Gastroesophageal sphincter (tissue), 4 donors: ENCODE data around the gene NEUROG1. TPM values are rescaled to one million over a fixed set of nuclear protein-coding genes. Genes with fewer than 3 reads are reported as not detected.

Experiments
- ATAC-seq: fragments of 150-250 bp; one replicate; pipeline ENCODE4 v1.9.1; 2016; ENCODE audit warnings: mild to moderate bottlenecking, moderate library complexity
- H3K27ac ChIP-seq, 4 donors: fragments of 200-600 bp; sonication (generic) in 3 of 4; 1 replicate in 3 of 4; 2 replicates in 1 of 4; pipeline ENCODE4 v1.5.1; 2016 to 2019
- H3K27me3 ChIP-seq: fragments of 200-600 bp; sonication (generic); one replicate; pipeline ENCODE4 v1.5.1; 2019
- H3K36me3 ChIP-seq, 2 donors: fragments of 200-600 bp; sonication (generic); one replicate each; pipeline ENCODE4 v1.5.1; 2019; ENCODE audit warnings: control low read depth in 1 of 2
- H3K4me1 ChIP-seq, 3 donors: fragments of 200-600 bp; sonication (generic); 1 replicate in 2 of 3; 2 replicates in 1 of 3; pipeline ENCODE4 v1.5.1; 2016 to 2019; ENCODE audit warnings: control low read depth in 2 of 3
- H3K4me3 ChIP-seq, 2 donors: fragments of 200-600 bp; sonication (generic); one replicate each; pipeline ENCODE4 v1.5.1; 2019; ENCODE audit warnings: mild to moderate bottlenecking in 1 of 2, moderate library complexity in 1 of 2
- H3K9me3 ChIP-seq, 3 donors: fragments of 200-600 bp; sonication (generic); one replicate each; pipeline ENCODE4 v1.5.1; 2017 to 2019; ENCODE audit warnings: control low read depth in 2 of 3
- EP300 ChIP-seq: sonication (generic); formaldehyde crosslinking; IDR thresholded peaks from one replicate; pipeline ENCODE4 v1.6.1; 2017; ENCODE audit warnings: antibody characterized with exemption, mild to moderate bottlenecking
- POLR2A ChIP-seq, 2 donors: fragments of 450-650 bp; IDR thresholded peaks; one replicate each; pipeline ENCODE4 v1.6.1; 2017; ENCODE audit warnings: antibody characterized with exemption in 2 of 2, mild to moderate bottlenecking in 2 of 2, moderate library complexity in 1 of 2
- POLR2AphosphoS5 ChIP-seq: sonication (generic); formaldehyde crosslinking; IDR thresholded peaks from one replicate; pipeline ENCODE4 v1.6.1; 2017; ENCODE audit warnings: antibody characterized with exemption
- WGBS, 2 donors: methylation state at CpG; one replicate each; pipeline ENCODE4 v1.1.5; 2018; ENCODE audit warnings: low coverage in 1 of 2; 5-methylcytosine and 5-hydroxymethylcytosine counted together
- total RNA-seq, 4 donors: library from RNA; depleted of rRNA; stranded (reverse); fragments of >200 nt; gene quantifications; one replicate each; pipeline ENCODE4 v1.1.0, GENCODE V29; 2016
- TF ChIP-seq, protein P1 (sequence below), 4 experiments: fragments of 200-600 bp in 2 of 4; fragments of 450-650 bp in 2 of 4; sonication (generic) in 1 of 4; IDR thresholded peaks; one replicate each; pipeline ENCODE4 v1.5.1; 2017 to 2019; ENCODE audit warnings: antibody characterized with exemption in 4 of 4, mild to moderate bottlenecking in 2 of 4, moderate library complexity in 2 of 4

The NEUROG1 gene
- total RNA-seq, 4 donors from 2014 or later = not detected

DNA sequence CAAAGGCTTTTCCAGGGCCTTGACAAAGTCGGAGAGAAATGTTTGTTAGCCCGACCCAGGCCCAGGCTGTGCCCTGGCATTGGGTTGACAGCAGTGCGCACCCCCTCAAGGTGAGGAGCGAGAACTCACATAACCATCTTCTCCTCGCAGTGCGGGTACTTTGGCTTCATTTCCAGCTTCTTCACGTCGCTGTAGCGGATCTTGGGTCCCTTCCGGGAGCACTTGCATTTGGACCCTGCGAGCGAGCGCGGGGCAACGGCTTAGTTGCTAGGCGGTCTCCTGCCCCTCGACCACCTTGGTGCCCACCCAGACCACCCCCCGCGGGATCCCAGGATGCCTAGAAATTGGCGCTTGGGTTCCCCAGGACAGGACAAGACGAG lies 42.5 kb upstream of the NEUROG1 start:
- H3K4me1 ChIP-seq = peaks cover 0 to 12% (median 0%) of the 10 kb centered on the region in 3 donors
- 5% methylated on average over 3 of the region's 21 CpGs; no CpG with 5 or more reads in 1 of the 2 donors for WGBS, 2 donors
- H3K27me3 ChIP-seq = peaks cover 96% of the 10 kb centered on the region
- no peak for ATAC-seq
- TF ChIP-seq POLR2AphosphoS5 = no peak
- TF ChIP-seq, protein P1, sequence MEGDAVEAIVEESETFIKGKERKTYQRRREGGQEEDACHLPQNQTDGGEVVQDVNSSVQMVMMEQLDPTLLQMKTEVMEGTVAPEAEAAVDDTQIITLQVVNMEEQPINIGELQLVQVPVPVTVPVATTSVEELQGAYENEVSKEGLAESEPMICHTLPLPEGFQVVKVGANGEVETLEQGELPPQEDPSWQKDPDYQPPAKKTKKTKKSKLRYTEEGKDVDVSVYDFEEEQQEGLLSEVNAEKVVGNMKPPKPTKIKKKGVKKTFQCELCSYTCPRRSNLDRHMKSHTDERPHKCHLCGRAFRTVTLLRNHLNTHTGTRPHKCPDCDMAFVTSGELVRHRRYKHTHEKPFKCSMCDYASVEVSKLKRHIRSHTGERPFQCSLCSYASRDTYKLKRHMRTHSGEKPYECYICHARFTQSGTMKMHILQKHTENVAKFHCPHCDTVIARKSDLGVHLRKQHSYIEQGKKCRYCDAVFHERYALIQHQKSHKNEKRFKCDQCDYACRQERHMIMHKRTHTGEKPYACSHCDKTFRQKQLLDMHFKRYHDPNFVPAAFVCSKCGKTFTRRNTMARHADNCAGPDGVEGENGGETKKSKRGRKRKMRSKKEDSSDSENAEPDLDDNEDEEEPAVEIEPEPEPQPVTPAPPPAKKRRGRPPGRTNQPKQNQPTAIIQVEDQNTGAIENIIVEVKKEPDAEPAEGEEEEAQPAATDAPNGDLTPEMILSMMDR (IDR thresholded peaks at IDR 0.05) = no peak
- TF ChIP-seq EP300 = no peak
- no peak for TF ChIP-seq POLR2A (IDR thresholded peaks at IDR 0.05)
- peak overlapping the region in 1 of 2 donors; percentile 28 for H3K4me3 ChIP-seq
- no peak overlapping the region for H3K27ac ChIP-seq
- H3K36me3 ChIP-seq = no peaks in the 10 kb centered on the region
- no peaks in the 10 kb centered on the region for H3K9me3 ChIP-seq

DNA sequence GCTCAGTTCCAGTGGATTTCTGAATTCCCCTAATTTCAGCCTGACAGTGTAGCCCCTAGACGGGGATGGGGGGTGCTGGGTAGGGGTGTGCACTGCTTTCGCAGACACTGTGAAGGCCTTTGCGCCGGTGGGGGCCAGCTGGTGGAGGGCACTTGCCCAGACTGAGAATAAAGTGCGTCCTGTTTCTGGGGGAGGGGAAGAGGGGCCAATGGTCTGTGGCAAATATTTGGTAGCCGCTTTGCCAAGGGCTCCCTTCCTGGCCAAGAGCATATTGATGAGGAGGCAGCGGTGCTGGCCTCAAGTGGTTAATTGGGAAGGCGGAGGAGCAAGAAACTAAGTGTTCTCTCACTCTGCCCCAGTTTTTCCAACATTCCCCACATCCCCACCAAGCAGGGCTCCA lies 41.7 kb upstream of the NEUROG1 start:
- no peak overlapping the region for H3K4me3 ChIP-seq
- H3K4me1 ChIP-seq = peaks cover 0 to 12% (median 0%) of the 10 kb centered on the region in 3 donors
- TF ChIP-seq, protein P1 (IDR thresholded peaks at IDR 0.05) = no peak
- TF ChIP-seq EP300 (no peak), POLR2AphosphoS5 (no peak), POLR2A (IDR thresholded peaks at IDR 0.05) (no peak)
- no peaks in the 10 kb centered on the region for H3K9me3 ChIP-seq
- peaks cover 94% of the 10 kb centered on the region for H3K27me3 ChIP-seq
- no peak overlapping the region for H3K27ac ChIP-seq
- no peaks in the 10 kb centered on the region for H3K36me3 ChIP-seq
- no peak for ATAC-seq
- WGBS, 2 donors = no CpG with 5 or more reads among the region's 8 CpGs

DNA sequence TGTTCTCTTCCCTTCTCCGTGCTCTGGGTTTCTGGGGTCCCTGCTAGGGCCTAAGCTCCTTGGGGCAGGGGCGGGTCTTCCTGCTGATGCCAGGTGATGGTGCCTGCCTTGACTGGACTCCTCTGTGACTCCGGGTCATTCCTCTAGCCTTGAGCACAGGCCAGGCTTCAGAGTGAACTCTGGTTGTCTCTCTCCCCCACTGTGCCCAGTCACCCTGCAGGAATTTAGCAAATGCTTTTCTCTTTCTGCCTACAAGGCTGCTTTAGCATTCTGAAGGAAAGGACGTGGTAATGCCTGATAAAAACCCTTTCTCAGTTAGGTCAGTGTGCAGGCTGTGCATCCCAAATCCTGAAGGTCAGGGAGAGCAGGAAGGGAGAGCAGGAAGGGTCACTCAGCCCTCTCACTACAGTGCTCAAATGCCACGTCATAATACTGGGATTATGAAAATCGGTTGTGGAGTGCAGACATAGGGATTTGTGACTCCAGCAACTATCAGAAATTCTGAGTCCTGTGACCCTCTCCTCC lies 40.4 kb upstream of the NEUROG1 start:
- no peak overlapping the region for H3K27ac ChIP-seq
- no peak overlapping the region for H3K4me3 ChIP-seq
- H3K36me3 ChIP-seq = no peaks in the 10 kb centered on the region

DNA sequence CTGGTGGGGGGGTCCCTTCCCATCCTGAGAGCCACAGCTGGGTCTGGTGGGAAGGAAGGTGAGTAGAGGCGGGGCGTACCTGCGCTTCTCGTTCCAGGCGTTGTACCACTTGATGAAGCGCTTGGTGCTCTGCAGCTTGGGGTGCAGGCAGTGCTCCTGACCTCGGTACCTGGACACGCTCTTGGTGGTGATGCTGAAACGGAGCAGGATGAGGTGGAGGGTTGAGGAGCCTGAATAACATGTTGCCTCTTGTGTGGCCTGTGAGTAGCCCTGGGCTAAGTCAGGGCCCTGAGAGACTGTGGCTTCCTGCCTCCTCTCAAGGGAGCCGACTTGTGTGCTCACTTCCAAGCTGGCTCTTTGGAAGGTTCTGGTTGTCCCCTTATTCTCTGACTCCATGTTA lies 38.7 kb upstream of the NEUROG1 start:
- Histone ChIP-seq H3K4me3 (no peak overlapping the region), H3K36me3 (no peaks in the 10 kb centered on the region), H3K27me3 (peaks cover 80% of the 10 kb centered on the region), H3K27ac (no peak overlapping the region), H3K4me1 (peaks cover 0 to 12% (median 0%) of the 10 kb centered on the region in 3 donors), H3K9me3 (no peaks in the 10 kb centered on the region)
- WGBS, 2 donors = 94% methylated on average over 5 of the region's 10 CpGs; no CpG with 5 or more reads in 1 of the 2 donors
- ATAC-seq = no peak
- TF ChIP-seq, protein P1 (IDR thresholded peaks at IDR 0.05) = no peak
- TF ChIP-seq POLR2A (IDR thresholded peaks at IDR 0.05) (no peak), POLR2AphosphoS5 (no peak), EP300 (no peak)

More for the DNA sequence above, 40.4 kb upstream of the NEUROG1 start:
- Histone ChIP-seq H3K4me1 (peaks cover 0 to 12% (median 0%) of the 10 kb centered on the region in 3 donors), H3K27me3 (peaks cover 92% of the 10 kb centered on the region), H3K9me3 (no peaks in the 10 kb centered on the region)
- WGBS, 2 donors = 61% methylated on average over 3 of the region's 6 CpGs; no CpG with 5 or more reads in 1 of the 2 donors
- TF ChIP-seq, protein P1 (IDR thresholded peaks at IDR 0.05) = no peak
- TF ChIP-seq POLR2A (IDR thresholded peaks at IDR 0.05) (no peak), POLR2AphosphoS5 (no peak), EP300 (no peak)
- ATAC-seq = no peak

DNA sequence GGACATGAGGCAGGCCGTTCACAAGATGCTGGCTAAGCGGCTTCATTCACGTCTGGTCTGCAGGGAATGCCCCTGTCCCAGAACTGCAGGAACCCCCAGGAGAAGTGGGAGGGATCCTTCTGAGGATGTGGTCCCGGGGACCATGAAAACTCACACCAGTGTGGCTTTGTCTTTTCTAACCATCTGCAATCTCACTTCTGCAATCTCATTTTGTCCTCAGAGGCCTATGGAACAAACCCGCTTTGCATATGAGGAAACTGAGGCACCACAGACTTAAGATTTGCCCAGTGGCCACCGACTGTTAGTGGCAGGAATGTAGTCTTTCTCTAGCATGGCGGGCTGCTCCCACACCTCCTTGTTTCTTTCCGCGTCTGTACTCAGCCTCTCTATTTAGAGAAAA lies 36.1 kb upstream of the NEUROG1 start:
- no peak overlapping the region for H3K27ac ChIP-seq
- 73 to 87% methylated on average over 7 to 9 of the region's 9 CpGs for WGBS, 2 donors
- H3K4me3 ChIP-seq = no peak overlapping the region
- H3K36me3 ChIP-seq = no peaks in the 10 kb centered on the region
- no peak for ATAC-seq
- no peaks in the 10 kb centered on the region for H3K4me1 ChIP-seq
- TF ChIP-seq EP300 = no peak
- TF ChIP-seq, protein P1 (IDR thresholded peaks at IDR 0.05) = no peak
- no peak for TF ChIP-seq POLR2AphosphoS5
- TF ChIP-seq POLR2A (IDR thresholded peaks at IDR 0.05) = no peak
- H3K9me3 ChIP-seq = no peaks in the 10 kb centered on the region
- peaks cover 64% of the 10 kb centered on the region for H3K27me3 ChIP-seq
